GM13976 (cell line): ENCODE results near the gene LPIN3.
A peak's percentile ranks its signal among the peaks of the same experiment; 100 is the strongest.

Source experiments
- DNase-seq: peaks from one replicate; pipeline ENCODE4 v3.0.0; 2012; ENCODE audit warnings: low spot score
- in situ Hi-C: fragments of 300-500 bp; cut with MboI; formaldehyde crosslinking; loops from one replicate; pipeline ENCODE4 v1.12.0; 2022; ENCODE audit warnings: low sequenced_read_pairs, mixed read lengths, inconsistent platforms; ENCODE audit not compliant: unreplicated experiment
- TF ChIP-seq, protein P1 (sequence below): IDR thresholded peaks from 2 replicates; pipeline ENCODE4 v1.5.1; 2012; ENCODE audit warnings: borderline replicate concordance, mild to moderate bottlenecking; ENCODE audit not compliant: insufficient read depth; ENCODE audit errors: extremely low read depth, missing control alignments, control extremely low read depth

The LPIN3 gene

GRCh38 chr20:41314386-41314785, 26.2 kb upstream of the LPIN3 start:
- no peak for DNase-seq
- in situ Hi-C loops = no loop called here
- TF ChIP-seq, protein P1, sequence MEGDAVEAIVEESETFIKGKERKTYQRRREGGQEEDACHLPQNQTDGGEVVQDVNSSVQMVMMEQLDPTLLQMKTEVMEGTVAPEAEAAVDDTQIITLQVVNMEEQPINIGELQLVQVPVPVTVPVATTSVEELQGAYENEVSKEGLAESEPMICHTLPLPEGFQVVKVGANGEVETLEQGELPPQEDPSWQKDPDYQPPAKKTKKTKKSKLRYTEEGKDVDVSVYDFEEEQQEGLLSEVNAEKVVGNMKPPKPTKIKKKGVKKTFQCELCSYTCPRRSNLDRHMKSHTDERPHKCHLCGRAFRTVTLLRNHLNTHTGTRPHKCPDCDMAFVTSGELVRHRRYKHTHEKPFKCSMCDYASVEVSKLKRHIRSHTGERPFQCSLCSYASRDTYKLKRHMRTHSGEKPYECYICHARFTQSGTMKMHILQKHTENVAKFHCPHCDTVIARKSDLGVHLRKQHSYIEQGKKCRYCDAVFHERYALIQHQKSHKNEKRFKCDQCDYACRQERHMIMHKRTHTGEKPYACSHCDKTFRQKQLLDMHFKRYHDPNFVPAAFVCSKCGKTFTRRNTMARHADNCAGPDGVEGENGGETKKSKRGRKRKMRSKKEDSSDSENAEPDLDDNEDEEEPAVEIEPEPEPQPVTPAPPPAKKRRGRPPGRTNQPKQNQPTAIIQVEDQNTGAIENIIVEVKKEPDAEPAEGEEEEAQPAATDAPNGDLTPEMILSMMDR = no peak

DNA sequence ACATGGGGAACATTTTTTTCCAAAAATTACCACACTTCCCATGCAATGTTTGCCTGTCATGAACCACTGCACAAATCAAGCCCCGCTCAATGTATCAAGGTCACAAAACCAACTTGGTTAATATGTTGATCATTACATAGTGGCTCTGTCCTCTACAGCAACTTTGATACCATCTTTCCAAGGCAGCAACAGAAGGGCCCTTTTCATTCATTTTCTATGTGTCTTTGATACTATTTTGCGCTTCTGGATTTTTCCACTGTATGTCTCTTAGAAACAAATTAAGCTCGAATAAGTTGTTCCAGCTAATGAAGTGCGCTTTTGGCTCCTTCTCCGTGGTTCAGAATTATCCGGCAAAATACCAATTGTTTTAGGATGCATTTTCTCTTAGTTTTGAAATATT, 24.6 kb upstream of the LPIN3 start:
- DNase-seq = no peak
- in situ Hi-C loops = no loop called here
- TF ChIP-seq, protein P1 = no peak

DNA sequence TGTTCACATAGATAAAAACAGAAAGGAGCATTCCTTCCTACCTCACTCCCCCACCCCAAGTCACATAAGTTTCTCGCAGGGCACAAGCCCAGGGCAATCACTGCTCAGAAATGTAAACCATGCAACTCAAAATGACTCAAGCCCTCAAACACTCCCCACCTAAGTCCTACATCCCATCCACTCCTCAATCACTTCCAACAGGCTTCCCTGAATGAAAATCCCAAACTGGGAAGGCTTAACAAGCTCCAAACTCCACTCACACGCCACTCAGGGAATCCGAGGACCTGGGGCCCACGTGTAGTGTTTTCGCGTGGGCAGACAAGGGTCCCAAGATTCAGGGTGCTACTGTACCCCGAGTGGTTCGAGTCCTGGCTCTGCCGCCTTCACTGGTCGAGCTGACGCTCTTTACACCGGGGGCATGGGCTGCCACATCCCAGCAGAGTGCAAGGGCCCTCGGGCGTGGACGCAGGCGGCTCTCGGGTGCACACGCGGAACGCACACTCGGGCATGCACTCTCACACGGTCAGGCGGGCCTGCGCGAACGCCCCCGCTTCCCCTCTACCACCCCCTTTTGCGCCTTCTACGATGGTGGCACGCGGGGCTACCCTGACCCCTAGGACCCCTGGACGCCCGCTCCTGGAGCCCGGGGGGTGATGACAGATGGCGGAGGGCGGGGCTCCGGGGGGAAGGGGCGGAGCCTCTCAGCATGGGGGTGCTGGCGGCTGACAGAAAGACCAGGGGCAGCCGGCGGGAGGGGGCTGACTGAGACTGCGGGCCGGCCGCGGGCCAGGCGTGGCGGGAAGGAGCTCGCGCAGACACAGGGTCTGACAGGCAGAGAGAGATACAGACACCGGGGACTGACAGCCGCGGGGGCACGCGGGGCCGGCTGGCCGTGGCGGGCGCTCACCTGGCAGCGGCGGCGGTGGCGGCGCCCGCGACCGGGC, 23.7 kb upstream of the LPIN3 start:
- TF ChIP-seq, protein P1 = no peak
- in situ Hi-C loops = no loop called here
- peak; percentile 93 for DNase-seq

DNA sequence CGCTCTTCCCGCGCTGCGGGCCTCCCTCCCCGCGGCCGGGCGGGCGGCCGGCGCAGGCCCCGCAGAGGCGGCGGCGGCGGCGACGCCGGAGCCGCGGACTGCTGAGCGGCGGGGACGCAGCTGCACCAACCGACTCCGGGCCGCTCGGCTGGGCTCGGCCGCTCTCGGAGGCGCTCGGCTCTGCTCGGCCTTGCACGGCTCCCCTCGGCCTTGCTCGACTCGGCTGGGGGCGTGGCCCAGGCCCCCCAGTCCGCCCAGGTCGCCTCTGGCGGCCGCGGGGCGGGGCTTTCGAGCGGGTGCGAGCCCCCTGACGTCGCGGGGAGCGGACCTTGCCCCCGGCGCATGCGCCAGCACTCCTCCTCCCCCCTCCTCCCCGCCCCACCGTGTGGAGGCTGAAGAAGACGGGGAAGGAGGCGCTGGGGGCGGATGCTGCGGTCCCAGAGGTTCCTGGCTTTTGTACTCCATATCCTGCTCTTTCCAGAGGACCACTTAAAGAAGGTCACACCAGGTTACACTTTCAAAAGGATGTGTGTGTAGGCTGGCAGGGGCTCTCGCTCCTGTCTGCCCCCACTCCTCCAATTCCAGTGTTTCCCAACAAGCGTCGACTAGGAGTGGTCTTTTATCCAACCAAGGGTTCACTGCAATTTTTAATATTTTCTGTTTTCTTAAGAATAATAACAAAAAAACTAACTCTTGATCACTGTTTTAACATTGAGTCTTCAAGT, 22.9 kb upstream of the LPIN3 start, which contains the start of gene ZHX3:
Gene ZHX3, minus strand, starts transcription at position 186 of the 725 bp plus-strand sequence. CDS start 112,815 bp downstream, outside the sequence.
- TF ChIP-seq, protein P1 = no peak
- peak; percentile 100 for DNase-seq
- in situ Hi-C loops = no loop called here

GRCh38 chr20:41318271-41318649, 22.4 kb upstream of the LPIN3 start:
- in situ Hi-C loops = no loop called here
- DNase-seq = no peak
- TF ChIP-seq, protein P1 = no peak

GRCh38 chr20:41320441-41320840, 20.2 kb upstream of the LPIN3 start:
- in situ Hi-C loops = no loop called here
- no peak for DNase-seq
- TF ChIP-seq, protein P1 = no peak
